PC-9 (cell line): ENCODE results near the gene WRNIP1.

Source experiments
- EZH2 ChIP-seq: fragments of 200-600 bp; sonication (generic); IDR thresholded peaks from 2 replicates; pipeline ENCODE4 v1.8.0; 2017; ENCODE audit warnings: antibody characterized with exemption, low read depth
- TF ChIP-seq, protein P1 (sequence below): fragments of 200-600 bp; sonication (generic); conservative IDR thresholded peaks from 2 replicates; pipeline ENCODE4 v1.6.1; 2017; ENCODE audit warnings: mixed run types, antibody characterized with exemption, mild to moderate bottlenecking, moderate library complexity

DNA sequence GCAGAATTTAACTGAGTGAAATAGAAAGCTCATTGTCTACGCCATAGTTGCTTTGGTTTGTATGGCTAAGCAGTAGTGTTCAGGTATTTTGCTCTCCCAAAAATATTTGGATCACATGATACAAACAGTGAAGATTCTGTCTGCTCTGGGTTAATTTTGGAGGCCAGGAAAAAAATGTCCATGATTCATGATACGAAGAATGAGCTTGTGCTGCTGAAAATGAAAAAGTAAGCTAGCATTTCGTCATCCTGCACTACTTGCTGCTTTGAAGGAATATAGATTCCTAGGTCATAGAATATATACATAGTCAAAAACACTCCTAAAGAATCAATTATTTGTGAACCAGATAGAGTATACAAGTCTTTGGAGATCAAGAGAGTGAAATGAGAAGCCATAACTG is 8.3 kb downstream of the WRNIP1 start:
- TF ChIP-seq, protein P1, sequence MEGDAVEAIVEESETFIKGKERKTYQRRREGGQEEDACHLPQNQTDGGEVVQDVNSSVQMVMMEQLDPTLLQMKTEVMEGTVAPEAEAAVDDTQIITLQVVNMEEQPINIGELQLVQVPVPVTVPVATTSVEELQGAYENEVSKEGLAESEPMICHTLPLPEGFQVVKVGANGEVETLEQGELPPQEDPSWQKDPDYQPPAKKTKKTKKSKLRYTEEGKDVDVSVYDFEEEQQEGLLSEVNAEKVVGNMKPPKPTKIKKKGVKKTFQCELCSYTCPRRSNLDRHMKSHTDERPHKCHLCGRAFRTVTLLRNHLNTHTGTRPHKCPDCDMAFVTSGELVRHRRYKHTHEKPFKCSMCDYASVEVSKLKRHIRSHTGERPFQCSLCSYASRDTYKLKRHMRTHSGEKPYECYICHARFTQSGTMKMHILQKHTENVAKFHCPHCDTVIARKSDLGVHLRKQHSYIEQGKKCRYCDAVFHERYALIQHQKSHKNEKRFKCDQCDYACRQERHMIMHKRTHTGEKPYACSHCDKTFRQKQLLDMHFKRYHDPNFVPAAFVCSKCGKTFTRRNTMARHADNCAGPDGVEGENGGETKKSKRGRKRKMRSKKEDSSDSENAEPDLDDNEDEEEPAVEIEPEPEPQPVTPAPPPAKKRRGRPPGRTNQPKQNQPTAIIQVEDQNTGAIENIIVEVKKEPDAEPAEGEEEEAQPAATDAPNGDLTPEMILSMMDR = no peak
- no peak for TF ChIP-seq EZH2
